HCT116 (cell line): Measurements from ENCODE around the gene CLDN1. TPM values are rescaled to one million over a fixed set of nuclear protein-coding genes. Genes with fewer than 3 reads are reported as not detected.

ENCODE experiments used
- ATAC-seq: fragments of 200-7000 bp; cut with Tn5 transposase; 2 replicates; pipeline ENCODE4 v1.9.1; 2020; ENCODE audit warnings: mild to moderate bottlenecking, moderate library complexity
- BruUV-seq: library from RNA; stranded (reverse); fragments of 400-500 nt; replicated peaks from 2 replicates; lab custom pipeline; 2021; lab: Mats Ljungman, UMichigan
- CTCF ChIA-PET: fragments of 300-600 bp; sonication (Branson Sonifier 250); formaldehyde crosslinking; loops from one replicate; lab custom pipeline; 2021; ENCODE audit warnings: antibody characterized with exemption; lab: Charles Lee
- POLR2A ChIA-PET: fragments of 300-600, 350-600 bp; sonication (Branson Sonifier 250); formaldehyde crosslinking; loops from one replicate; lab custom pipeline; 2021; ENCODE audit warnings: antibody characterized with exemption; lab: Charles Lee
- RAD21 ChIA-PET, 2 experiments: fragments of 300-600 bp; sonication (Branson Sonifier 250); formaldehyde crosslinking; loops; one replicate each; lab custom pipeline; 2023; ENCODE audit warnings: low total read pairs in 2 of 2; ENCODE audit not compliant: uncharacterized antibody in 2 of 2, unreplicated experiment in 2 of 2, low non-redundant PET in 1 of 2; lab: Charles Lee
- DNase-seq: peaks from one replicate; pipeline ENCODE4 v3.0.0-alpha.2; 2010; ENCODE audit warnings: low read depth, low spot score
- H2AFZ ChIP-seq: fragments of 200-600 bp; shearing (Covaris generic), sonication (generic); 2 replicates; pipeline ENCODE4 v1.6.1; 2017; ENCODE audit warnings: low read depth, mixed run types, mixed read lengths, antibody characterized with exemption, low read length; ENCODE audit not compliant: poor library complexity, severe bottlenecking
- H3K27ac ChIP-seq: 2 replicates; pipeline ENCODE4 v1.5.1; 2012; ENCODE audit warnings: low read depth, low read length
- H3K27me3 ChIP-seq: fragments of 200-600 bp; sonication (generic); 2 replicates; pipeline ENCODE4 v1.6.1; 2016; ENCODE audit warnings: mixed run types, low read length, mixed read lengths; ENCODE audit not compliant: insufficient read depth
- H3K36me3 ChIP-seq, 2 experiments: fragments of 200-500 bp in 1 of 2; fragments of 200-600 bp in 1 of 2; sonication (Bioruptor generic) in 1 of 2; sonication (generic) in 1 of 2; 2 replicates each; pipeline versions ENCODE4 v1.5.1 to v1.6.1; 2014 to 2016; ENCODE audit warnings: low read length in 2 of 2, inconsistent platforms in 1 of 2, mixed read lengths in 1 of 2, mixed run types in 1 of 2; ENCODE audit not compliant: insufficient read depth in 2 of 2, control insufficient read depth in 1 of 2
- H3K4me1 ChIP-seq, 2 experiments: fragments of 200-600 bp in 1 of 2; sonication (generic) in 1 of 2; 2 replicates each; pipeline versions ENCODE4 v1.5.1 to v1.6.1; 2012 to 2017; ENCODE audit warnings: low read length in 2 of 2, inconsistent platforms in 1 of 2, mild to moderate bottlenecking in 1 of 2, mixed read lengths in 1 of 2, mixed run types in 1 of 2, moderate library complexity in 1 of 2; ENCODE audit not compliant: insufficient read depth in 2 of 2, control insufficient read depth in 1 of 2
- H3K4me2 ChIP-seq: fragments of 200-600 bp; sonication (generic); 2 replicates; pipeline ENCODE4 v1.6.1; 2017; ENCODE audit warnings: mixed run types, low read length, mixed read lengths
- H3K4me3 ChIP-seq, 2 experiments: fragments of 200-600 bp in 1 of 2; sonication (generic) in 1 of 2; replicated peaks in 1 of 2; 2 replicates each; pipeline ENCODE4 v1.5.1; 2011 to 2016; ENCODE audit warnings: low read length in 2 of 2, control low read depth in 1 of 2, low read depth in 1 of 2, mild to moderate bottlenecking in 1 of 2, mixed read lengths in 1 of 2, mixed run types in 1 of 2
- H3K79me2 ChIP-seq: fragments of 200-600 bp; sonication (generic); 2 replicates; pipeline ENCODE4 v1.6.1; 2017; ENCODE audit warnings: mild to moderate bottlenecking, mixed run types, low read length, moderate library complexity, mixed read lengths; ENCODE audit not compliant: insufficient read depth
- H3K9ac ChIP-seq: fragments of 200-600 bp; sonication (generic); 2 replicates; pipeline ENCODE4 v1.6.1; 2016; ENCODE audit warnings: low read length, mixed read lengths
- H3K9me2 ChIP-seq: fragments of 200-600 bp; sonication (generic), shearing (Covaris generic); 2 replicates; pipeline ENCODE4 v1.6.1; 2017; ENCODE audit warnings: mixed run types, mild to moderate bottlenecking, moderate library complexity; ENCODE audit not compliant: insufficient read depth
- H3K9me3 ChIP-seq, 2 experiments: fragments of 200-500 bp in 1 of 2; fragments of 200-600 bp in 1 of 2; sonication (Bioruptor generic) in 1 of 2; sonication (generic) in 1 of 2; 2 replicates each; pipeline ENCODE4 v1.6.1; 2014 to 2017; ENCODE audit warnings: low read length in 2 of 2, mixed read lengths in 2 of 2, inconsistent platforms in 1 of 2, low read depth in 1 of 2, mild to moderate bottlenecking in 1 of 2, mixed run types in 1 of 2, moderate library complexity in 1 of 2; ENCODE audit not compliant: control insufficient read depth in 1 of 2, insufficient read depth in 1 of 2
- H4K20me1 ChIP-seq: fragments of 200-600 bp; sonication (generic), shearing (Covaris generic); 2 replicates; pipeline ENCODE4 v1.6.1; 2017; ENCODE audit warnings: mixed run types, mild to moderate bottlenecking, moderate library complexity; ENCODE audit not compliant: insufficient read depth
- EGR1 ChIP-seq: IDR thresholded peaks from 2 replicates; pipeline ENCODE4 v1.6.1; 2012; ENCODE audit warnings: low read depth
- EZH2 ChIP-seq: fragments of 200-600 bp; sonication (generic); IDR thresholded peaks from 2 replicates; pipeline ENCODE4 v1.6.1; 2017; ENCODE audit warnings: antibody characterized with exemption, mixed run types
- FOSL1 ChIP-seq: IDR thresholded peaks from 2 replicates; pipeline ENCODE4 v1.6.1; 2012; ENCODE audit warnings: low read depth
- POLR2A ChIP-seq: IDR thresholded peaks from 2 replicates; pipeline ENCODE4 v1.7.0; 2011; ENCODE audit warnings: borderline replicate concordance; ENCODE audit not compliant: insufficient read depth, insufficient read length; ENCODE audit errors: extremely low read depth
- RAD21 ChIP-seq: IDR thresholded peaks from 2 replicates; pipeline ENCODE4 v1.6.1; 2012; ENCODE audit warnings: low read depth, mild to moderate bottlenecking
- SRF ChIP-seq: IDR thresholded peaks from 2 replicates; pipeline ENCODE4 v1.6.1; 2012; ENCODE audit warnings: low read depth
- TCF7L2 ChIP-seq: IDR thresholded peaks from 2 replicates; pipeline ENCODE4 v1.7.0; 2011; ENCODE audit warnings: borderline replicate concordance, inconsistent platforms; ENCODE audit not compliant: insufficient read depth, insufficient read length; ENCODE audit errors: extremely low read depth
- intact Hi-C: fragments of 100-400 bp; cut with micrococcal nuclease; formaldehyde crosslinking; loops from 2 replicates; pipeline ENCODE4 v1.10.0; 2022
- total RNA-seq: library from RNA; stranded (reverse); gene quantifications from one replicate; pipeline ENCODE4 v1.2.1, GENCODE V29; 2021; ENCODE audit not compliant: unreplicated experiment
- TF ChIP-seq, protein P1 (sequence below): IDR thresholded peaks from 2 replicates; pipeline ENCODE4 v1.6.1; 2012
- TF ChIP-seq, protein P2 (sequence below): IDR thresholded peaks from 2 replicates; pipeline ENCODE4 v1.6.1; 2012
- TF ChIP-seq, protein P3 (sequence below): IDR thresholded peaks from 2 replicates; pipeline ENCODE4 v1.6.1; 2012; ENCODE audit warnings: low read depth

Gene CLDN1
- total RNA-seq, 1 experiment from 2014 or later, result 0.20 TPM

DNA sequence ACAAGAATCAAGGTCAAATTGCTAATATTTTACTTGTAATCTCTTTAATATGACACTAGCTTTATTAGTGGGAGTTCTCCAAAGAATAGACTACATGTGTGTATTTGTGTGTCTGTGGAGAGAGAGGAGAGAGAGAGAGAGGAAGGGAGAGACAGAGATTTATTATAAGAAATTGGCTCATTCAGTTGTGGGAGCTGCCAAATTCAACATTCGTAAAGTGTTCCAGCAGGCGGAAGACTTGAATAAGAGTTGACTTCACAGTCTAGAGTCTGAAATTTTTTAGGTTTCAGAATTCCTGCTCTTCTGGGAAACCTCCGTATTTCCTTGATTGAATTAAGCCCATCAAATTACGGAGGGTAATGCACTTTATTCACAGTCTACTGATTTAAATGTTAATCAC lies 4.7 kb upstream of the CLDN1 start:
- H3K9me3 ChIP-seq, result no peaks in the 10 kb centered on the region
- H3K4me2 ChIP-seq, result no peak overlapping the region
- peaks cover 0 to 9% of the 10 kb centered on the region in 2 experiments; a peak in 1 of 4 replicates for H3K4me1 ChIP-seq
- H3K9me2 ChIP-seq, result no peaks in the 10 kb centered on the region
- intact Hi-C loops, result no loop called here
- no peak overlapping the region for H2AFZ ChIP-seq
- H3K9ac ChIP-seq, result no peak overlapping the region
- POLR2A ChIA-PET, result no interaction called here
- H3K4me3 ChIP-seq, result no peak overlapping the region
- RAD21 ChIA-PET, result no interaction called here
- no peak for ATAC-seq
- DNase-seq, result no peak
- no peaks in the 10 kb centered on the region for H3K79me2 ChIP-seq
- H3K36me3 ChIP-seq, result no peaks in the 10 kb centered on the region
- no peak overlapping the region for H3K27ac ChIP-seq
- no peaks in the 10 kb centered on the region for H4K20me1 ChIP-seq
- CTCF ChIA-PET, result no interaction called here
- TF ChIP-seq POLR2A (no peak), RAD21 (no peak), EGR1 (no peak), EZH2 (no peak), SRF (no peak), FOSL1 (no peak), TCF7L2 (no peak)
- TF ChIP-seq, protein P1, sequence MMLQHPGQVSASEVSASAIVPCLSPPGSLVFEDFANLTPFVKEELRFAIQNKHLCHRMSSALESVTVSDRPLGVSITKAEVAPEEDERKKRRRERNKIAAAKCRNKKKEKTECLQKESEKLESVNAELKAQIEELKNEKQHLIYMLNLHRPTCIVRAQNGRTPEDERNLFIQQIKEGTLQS, result no peak
- TF ChIP-seq, protein P2, sequence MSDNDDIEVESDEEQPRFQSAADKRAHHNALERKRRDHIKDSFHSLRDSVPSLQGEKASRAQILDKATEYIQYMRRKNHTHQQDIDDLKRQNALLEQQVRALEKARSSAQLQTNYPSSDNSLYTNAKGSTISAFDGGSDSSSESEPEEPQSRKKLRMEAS, result no peak
- TF ChIP-seq, protein P3, sequence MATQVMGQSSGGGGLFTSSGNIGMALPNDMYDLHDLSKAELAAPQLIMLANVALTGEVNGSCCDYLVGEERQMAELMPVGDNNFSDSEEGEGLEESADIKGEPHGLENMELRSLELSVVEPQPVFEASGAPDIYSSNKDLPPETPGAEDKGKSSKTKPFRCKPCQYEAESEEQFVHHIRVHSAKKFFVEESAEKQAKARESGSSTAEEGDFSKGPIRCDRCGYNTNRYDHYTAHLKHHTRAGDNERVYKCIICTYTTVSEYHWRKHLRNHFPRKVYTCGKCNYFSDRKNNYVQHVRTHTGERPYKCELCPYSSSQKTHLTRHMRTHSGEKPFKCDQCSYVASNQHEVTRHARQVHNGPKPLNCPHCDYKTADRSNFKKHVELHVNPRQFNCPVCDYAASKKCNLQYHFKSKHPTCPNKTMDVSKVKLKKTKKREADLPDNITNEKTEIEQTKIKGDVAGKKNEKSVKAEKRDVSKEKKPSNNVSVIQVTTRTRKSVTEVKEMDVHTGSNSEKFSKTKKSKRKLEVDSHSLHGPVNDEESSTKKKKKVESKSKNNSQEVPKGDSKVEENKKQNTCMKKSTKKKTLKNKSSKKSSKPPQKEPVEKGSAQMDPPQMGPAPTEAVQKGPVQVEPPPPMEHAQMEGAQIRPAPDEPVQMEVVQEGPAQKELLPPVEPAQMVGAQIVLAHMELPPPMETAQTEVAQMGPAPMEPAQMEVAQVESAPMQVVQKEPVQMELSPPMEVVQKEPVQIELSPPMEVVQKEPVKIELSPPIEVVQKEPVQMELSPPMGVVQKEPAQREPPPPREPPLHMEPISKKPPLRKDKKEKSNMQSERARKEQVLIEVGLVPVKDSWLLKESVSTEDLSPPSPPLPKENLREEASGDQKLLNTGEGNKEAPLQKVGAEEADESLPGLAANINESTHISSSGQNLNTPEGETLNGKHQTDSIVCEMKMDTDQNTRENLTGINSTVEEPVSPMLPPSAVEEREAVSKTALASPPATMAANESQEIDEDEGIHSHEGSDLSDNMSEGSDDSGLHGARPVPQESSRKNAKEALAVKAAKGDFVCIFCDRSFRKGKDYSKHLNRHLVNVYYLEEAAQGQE, result no peak
- no TSS peak for BruUV-seq
- no peaks in the 10 kb centered on the region; the same call in 1 of the 2 replicates for H3K27me3 ChIP-seq
